GM21576 (cell line): ENCODE measurements around the gene MAGEB2.
"Not testable (repeated sequence)": the region's sequence is repeated elsewhere in the genome, so short reads cannot be mapped to it uniquely, and the experiment has no call there.

ENCODE experiments used
- ATAC-seq: cut with Tn5 transposase; IDR thresholded peaks from one replicate; pipeline ENCODE4 v1.9.1; 2021; ENCODE audit warnings: mild to moderate bottlenecking, moderate library complexity; ENCODE audit not compliant: unreplicated experiment

MAGEB2 gene

GRCh38 chrX:30215357-30215843 lies at the start of gene MAGEB2:
MAGEB2 (plus strand) TSS chrX:30215563; CDS start chrX:30218581, 3,018 bp downstream.
- no peak for ATAC-seq

DNA sequence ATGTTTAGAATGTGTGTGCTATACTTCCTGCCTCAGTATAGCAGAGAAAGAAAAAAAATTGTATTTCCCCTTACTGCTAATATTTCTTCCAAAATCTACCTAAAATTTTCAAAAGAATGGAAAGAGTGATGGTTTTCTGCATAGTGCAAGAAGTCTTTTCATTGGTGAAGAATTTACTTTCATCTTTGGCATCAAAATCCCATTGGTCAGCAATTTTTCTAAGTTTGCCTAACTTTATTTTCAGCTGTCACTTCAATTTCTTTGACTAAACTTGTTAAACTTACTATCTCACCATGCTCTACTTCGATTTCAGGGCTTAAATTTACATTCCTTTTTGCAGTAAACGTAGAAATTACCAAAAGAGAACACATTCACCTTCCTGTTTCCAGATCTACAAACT lies 44.5 kb upstream of the MAGEB2 start:
- no peak for ATAC-seq

DNA sequence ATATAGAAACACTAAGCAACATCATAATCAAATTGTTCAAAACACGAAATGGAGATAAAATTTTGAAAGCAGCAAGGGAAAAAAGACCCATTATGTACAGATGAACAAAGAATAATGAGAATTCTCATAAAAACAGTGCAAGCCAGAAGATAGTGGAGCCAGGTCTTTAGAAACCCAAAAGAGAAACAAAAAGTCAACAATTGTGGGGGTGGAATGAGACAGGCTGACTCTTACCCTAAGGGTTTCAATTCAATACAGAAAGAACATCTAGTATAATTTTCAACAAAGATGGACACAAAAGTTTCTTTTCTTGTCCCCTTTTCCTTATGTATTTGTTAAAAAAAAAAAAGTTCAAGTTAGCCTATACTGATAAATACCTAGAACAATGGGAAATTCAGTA lies 34.0 kb upstream of the MAGEB2 start:
- no peak for ATAC-seq

- ATAC-seq: no peak
Measured at GRCh38 chrX:30183554-30183953, 31.8 kb upstream of the MAGEB2 start.

- no peak for ATAC-seq
Measured at GRCh38 chrX:30190426-30190825, 24.9 kb upstream of the MAGEB2 start.

DNA sequence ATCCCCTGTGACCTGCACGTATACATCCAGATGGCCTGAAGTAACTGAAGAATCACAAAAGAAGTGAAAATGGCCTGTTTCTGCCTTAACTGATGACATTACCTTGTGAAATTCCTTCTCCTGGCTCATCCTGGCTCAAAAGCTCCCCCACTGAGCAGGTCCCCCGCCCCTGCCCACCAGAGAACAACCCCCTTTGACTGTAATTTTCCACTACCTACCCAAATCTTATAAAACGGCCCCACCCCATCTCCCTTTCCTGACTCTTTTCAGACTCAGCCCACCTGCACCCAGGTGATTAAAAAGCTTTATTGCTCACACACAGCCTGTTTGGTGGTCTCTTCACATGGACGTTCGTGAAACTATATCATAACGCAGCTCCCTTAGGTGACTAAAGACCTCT lies 21.5 kb upstream of the MAGEB2 start:
- ATAC-seq: not testable (repeated sequence)

GRCh38 chrX:30196322-30196721 lies 19.0 kb upstream of the MAGEB2 start:
- ATAC-seq: no peak

DNA sequence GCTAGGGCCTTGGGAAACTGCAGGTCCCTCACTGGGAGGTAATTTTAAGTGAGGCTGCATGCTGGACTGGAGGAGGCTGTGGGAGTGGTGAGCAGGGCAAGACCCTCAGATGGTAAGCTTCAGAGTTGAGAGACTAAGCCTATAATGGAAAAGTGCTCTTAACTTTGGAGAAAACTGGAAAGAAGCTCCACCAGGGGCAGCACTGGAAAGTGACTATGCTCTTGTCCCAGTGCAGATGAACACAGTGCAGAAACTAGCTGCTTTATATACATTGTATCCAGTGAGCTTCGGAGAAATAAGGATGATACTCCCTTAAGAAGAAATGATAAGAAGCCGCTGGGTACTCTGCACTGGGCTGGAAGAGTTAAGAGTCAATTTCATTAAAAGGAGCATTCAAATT lies 3.2 kb upstream of the MAGEB2 start:
- ATAC-seq: no peak

- ATAC-seq: no peak
Measured at GRCh38 chrX:30217465-30217864, 2.1 kb downstream of the MAGEB2 start.

- ATAC-seq: no peak
Measured at GRCh38 chrX:30219372-30219771, 4.0 kb downstream of the MAGEB2 start.

DNA sequence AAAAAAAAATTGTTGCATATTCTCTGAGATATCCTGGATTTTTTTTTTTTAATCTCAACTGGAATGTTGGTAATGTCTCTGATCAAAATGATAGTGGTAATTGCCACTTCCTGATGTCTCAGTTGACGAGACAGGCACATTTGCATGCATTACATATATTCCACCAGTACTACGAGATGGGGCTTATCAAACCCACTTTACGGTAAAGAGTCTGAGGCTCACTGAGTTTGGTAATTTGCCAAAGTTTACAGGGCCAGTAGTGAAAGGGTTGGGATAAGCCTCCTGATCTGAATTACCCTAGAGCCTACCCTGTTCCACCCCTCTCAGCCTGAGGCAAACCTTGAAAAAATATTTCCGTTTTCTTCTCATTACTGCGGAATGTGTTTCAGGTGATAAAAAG lies 5.3 kb downstream of the MAGEB2 start:
- ATAC-seq: no peak

DNA sequence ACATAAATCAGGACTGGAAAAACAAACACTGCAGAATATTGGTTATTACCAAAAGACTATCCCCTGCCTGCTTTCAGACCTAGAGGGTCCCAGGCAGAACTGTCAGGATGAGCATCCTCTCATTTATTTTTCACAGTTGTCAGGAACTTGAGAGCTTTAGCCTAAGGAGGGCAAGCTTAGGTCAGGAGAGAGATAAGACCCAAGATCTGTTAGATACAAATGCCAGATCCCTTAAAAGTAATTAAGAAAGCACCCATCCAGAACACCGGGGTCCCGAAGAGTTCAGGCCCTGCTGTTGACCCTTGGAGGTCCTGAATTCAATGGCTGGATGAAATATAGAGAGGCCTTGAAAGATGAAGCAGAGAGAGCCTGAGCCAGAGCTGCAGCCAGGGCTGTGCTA lies 9.2 kb downstream of the MAGEB2 start:
- ATAC-seq: no peak

GRCh38 chrX:30228526-30228925 lies 13.2 kb downstream of the MAGEB2 start:
- no peak for ATAC-seq

DNA sequence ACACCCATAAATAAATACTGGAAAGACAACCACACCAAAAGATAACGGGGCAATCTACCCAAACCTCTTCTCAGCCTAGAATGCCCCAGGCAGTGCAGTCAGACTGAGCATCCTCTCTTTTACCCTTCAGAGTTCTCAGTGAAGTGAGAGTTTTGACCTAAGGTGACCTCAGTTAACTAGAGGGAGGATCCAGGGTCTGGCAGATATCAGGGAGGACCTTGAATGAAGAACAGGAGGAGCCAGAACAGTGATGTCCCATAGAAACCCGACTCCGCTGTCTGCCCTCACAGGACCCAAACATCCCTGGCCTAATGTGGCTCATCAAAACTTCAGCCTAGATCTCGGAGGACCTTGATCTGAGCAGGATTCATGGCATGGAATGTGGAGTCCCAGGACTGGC lies 15.0 kb downstream of the MAGEB2 start, which contains the start of gene MAGEB3:
Gene MAGEB3 (plus strand): TSS at position 263 of the 400 bp plus-strand sequence. CDS start 5,268 bp downstream, outside the sequence.
- no peak for ATAC-seq

DNA sequence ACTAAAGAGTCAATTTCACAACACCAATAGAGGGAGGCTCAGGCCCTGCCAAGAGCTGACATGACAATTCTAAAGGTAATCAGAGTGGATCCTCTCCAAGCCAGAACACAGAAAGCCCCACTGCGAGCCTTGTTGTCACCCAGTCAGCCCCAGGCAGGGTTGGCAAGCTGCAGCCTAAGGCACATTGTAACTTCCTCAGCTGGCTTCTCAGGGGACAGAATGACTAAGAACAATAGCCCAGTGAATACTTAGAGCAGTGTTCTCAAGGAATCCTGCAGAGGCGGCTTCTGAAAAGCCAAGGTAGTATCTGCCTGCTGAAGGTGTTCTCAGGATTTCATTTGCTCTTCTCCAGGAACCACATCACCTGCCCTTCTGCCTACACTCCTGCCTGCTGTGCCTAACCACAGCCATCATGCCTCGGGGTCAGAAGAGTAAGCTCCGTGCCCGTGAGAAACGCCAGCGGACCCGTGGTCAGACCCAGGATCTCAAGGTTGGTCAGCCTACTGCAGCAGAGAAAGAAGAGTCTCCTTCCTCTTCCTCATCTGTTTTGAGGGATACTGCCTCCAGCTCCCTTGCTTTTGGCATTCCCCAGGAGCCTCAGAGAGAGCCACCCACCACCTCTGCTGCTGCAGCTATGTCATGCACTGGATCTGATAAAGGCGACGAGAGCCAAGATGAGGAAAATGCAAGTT lies 26.5 kb downstream of the MAGEB2 start, which contains the start of gene MAGEB4:
Gene MAGEB4 (plus strand): TSS at position 277 of the 692 bp plus-strand sequence. CDS start 136 bp downstream, at position 413.
- ATAC-seq: no peak

- ATAC-seq: no peak
Measured at GRCh38 chrX:30246769-30247489, 31.6 kb downstream of the MAGEB2 start, which contains the start of gene MAGEB1. MAGEB1 (plus strand) TSS chrX:30247146; CDS start chrX:30250494, 3,348 bp downstream.

- peak; percentile 44 for ATAC-seq
Measured at GRCh38 chrX:30248854-30249253, 33.5 kb downstream of the MAGEB2 start.

GRCh38 chrX:30253257-30253656 lies 37.9 kb downstream of the MAGEB2 start:
- ATAC-seq: peak; percentile 61

GRCh38 chrX:30259927-30260326 lies 44.6 kb downstream of the MAGEB2 start:
- no peak for ATAC-seq

DNA sequence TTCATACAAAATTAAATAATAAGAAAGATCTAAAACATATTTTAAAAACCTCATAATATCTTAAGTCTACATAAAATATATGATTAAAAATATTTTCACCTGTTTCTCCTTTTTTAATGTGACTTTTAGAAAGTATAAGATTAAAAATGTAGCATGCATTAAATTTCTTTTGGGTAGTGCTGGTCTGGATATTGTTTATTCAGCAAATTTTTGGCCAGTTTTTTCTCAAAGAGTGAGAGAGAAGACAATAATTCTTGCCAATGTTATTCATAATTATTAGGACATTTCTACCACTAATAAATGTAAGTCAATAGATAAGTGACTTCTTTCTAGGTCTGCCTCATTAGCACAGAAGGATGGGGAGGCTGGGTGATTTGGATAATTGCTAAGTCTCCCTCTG lies 45.6 kb downstream of the MAGEB2 start:
- ATAC-seq: no peak

DNA sequence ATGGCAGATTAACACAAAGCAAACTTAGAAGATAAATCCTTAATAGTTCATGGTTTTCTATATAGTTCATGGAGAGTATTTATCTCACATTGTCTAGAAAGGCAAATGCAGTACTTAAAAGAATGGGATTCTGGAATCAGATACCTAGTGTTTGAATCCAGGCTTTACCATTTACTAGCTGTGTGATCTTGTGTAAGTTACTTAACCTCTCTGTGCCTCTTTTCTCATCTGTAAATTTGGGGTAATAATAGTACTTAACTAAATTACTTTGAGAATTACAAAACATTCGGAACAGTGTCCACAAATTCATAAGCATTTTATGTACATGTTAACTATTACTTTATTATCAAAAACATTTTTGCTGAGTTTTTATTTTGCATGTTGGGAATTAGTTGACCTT lies 47.4 kb downstream of the MAGEB2 start:
- ATAC-seq: no peak
